H1 (cell line): ENCODE measurements around the gene USP36. TPM values are rescaled to one million over a fixed set of nuclear protein-coding genes. Genes with fewer than 3 reads are reported as not detected.

ENCODE experiments used
- CTCF ChIA-PET: fragments of 300-600 bp; sonication (Branson Sonifier 250); formaldehyde crosslinking; loops from one replicate; lab custom pipeline; 2021; ENCODE audit not compliant: partially characterized antibody; lab: Charles Lee
- POLR2A ChIA-PET: fragments of 300-600 bp; sonication (Branson Sonifier 250); formaldehyde crosslinking; loops from one replicate; lab custom pipeline; 2021; ENCODE audit warnings: inconsistent platforms; ENCODE audit not compliant: partially characterized antibody; lab: Charles Lee
- DNase-seq, 2 experiments: peaks; one replicate each; pipeline versions ENCODE4 v3.0.0 to v3.0.0-alpha.2; 2010 to 2022; ENCODE audit warnings: low spot score in 2 of 2, low read depth in 1 of 2, mixed read lengths in 1 of 2
- FAIRE-seq: peaks from 2 replicates; lab custom pipeline; 2011; peaks lifted over from hg19 to GRCh38; lab: Jason Lieb, UNC
- H2AFZ ChIP-seq: 2 replicates; pipeline ENCODE4 v1.8.1; 2012; ENCODE audit warnings: low read length, inconsistent platforms
- H2AK5ac ChIP-seq: 2 replicates; pipeline ENCODE4 v1.6.1; 2013; ENCODE audit warnings: low read depth, low read length
- H2BK120ac ChIP-seq: replicated peaks from 2 replicates; pipeline ENCODE3; 2013; ENCODE audit warnings: low read depth, low read length, inconsistent platforms
- H2BK12ac ChIP-seq: 2 replicates; pipeline ENCODE4 v1.6.1; 2013; ENCODE audit warnings: low read depth, low read length
- H2BK15ac ChIP-seq: 2 replicates; pipeline ENCODE4 v1.6.1; 2013; ENCODE audit warnings: low read length
- H2BK20ac ChIP-seq: 2 replicates; pipeline ENCODE4 v1.6.1; 2013; ENCODE audit warnings: low read length
- H2BK5ac ChIP-seq: 2 replicates; pipeline ENCODE4 v1.6.1; 2013; ENCODE audit warnings: low read depth, low read length
- H3K14ac ChIP-seq: 2 replicates; pipeline ENCODE4 v1.6.1; 2013; ENCODE audit warnings: inconsistent platforms; ENCODE audit not compliant: insufficient read length
- H3K18ac ChIP-seq: 2 replicates; pipeline ENCODE4 v1.6.1; 2013; ENCODE audit warnings: low read length; ENCODE audit errors: extremely low read depth
- H3K23ac ChIP-seq: 2 replicates; pipeline ENCODE4 v1.6.1; 2013; ENCODE audit warnings: inconsistent platforms; ENCODE audit not compliant: insufficient read length
- H3K23me2 ChIP-seq: 2 replicates; pipeline ENCODE4 v1.6.1; 2013; ENCODE audit warnings: low read depth, low read length
- H3K27ac ChIP-seq: 2 replicates; pipeline ENCODE4 v1.6.1; 2011; ENCODE audit warnings: low read depth, low read length, inconsistent platforms
- H3K27me3 ChIP-seq, 4 experiments: replicated peaks in 1 of 4; 1 replicate in 1 of 4; 2 replicates in 3 of 4; pipeline versions ENCODE4 v1.6.1 to v1.8.1; 2011 to 2013; ENCODE audit warnings: low read length in 3 of 4, mild to moderate bottlenecking in 3 of 4, inconsistent platforms in 2 of 4, mixed read lengths in 2 of 4, moderate library complexity in 1 of 4; ENCODE audit not compliant: control insufficient read depth in 3 of 4, insufficient read depth in 3 of 4; ENCODE audit errors: extremely low read depth in 1 of 4
- H3K36me3 ChIP-seq, 4 experiments: 2 replicates each; pipeline versions ENCODE4 v1.6.1 to v1.8.1; 2011 to 2013; ENCODE audit warnings: mild to moderate bottlenecking in 4 of 4, low read length in 3 of 4, moderate library complexity in 2 of 4, control low read depth in 1 of 4, inconsistent platforms in 1 of 4; ENCODE audit not compliant: insufficient read depth in 4 of 4, control insufficient read depth in 2 of 4
- H3K4ac ChIP-seq: replicated peaks from 2 replicates; pipeline ENCODE3; 2013; ENCODE audit warnings: low read length, low read depth, mixed read lengths, inconsistent platforms; ENCODE audit not compliant: insufficient read length
- H3K4me1 ChIP-seq, 4 experiments: replicated peaks in 1 of 4; 1 replicate in 1 of 4; 2 replicates in 3 of 4; pipeline versions ENCODE4 v1.6.1 to v1.8.1; 2011 to 2013; ENCODE audit warnings: low read length in 3 of 4, inconsistent platforms in 2 of 4, mixed read lengths in 1 of 4; ENCODE audit not compliant: insufficient read depth in 4 of 4, control insufficient read depth in 3 of 4
- H3K4me2 ChIP-seq, 2 experiments: 2 replicates each; pipeline versions ENCODE4 v1.6.1 to v1.8.1; 2011 to 2013; ENCODE audit warnings: low read depth in 2 of 2, low read length in 2 of 2, control low read depth in 1 of 2, inconsistent platforms in 1 of 2, mild to moderate bottlenecking in 1 of 2; ENCODE audit not compliant: insufficient read depth in 1 of 2
- H3K4me3 ChIP-seq, 4 experiments: fragments of 200-600, 300-600 bp in 1 of 4; sonication (generic), shearing (Covaris generic), sonication (Bioruptor Twin) in 1 of 4; 2 replicates each; pipeline versions ENCODE4 v1.5.1 to v1.8.1; 2011 to 2016; ENCODE audit warnings: low read length in 4 of 4, low read depth in 3 of 4, control low read depth in 2 of 4, inconsistent platforms in 2 of 4, mild to moderate bottlenecking in 2 of 4, mixed read lengths in 1 of 4, moderate library complexity in 1 of 4; ENCODE audit not compliant: insufficient read depth in 2 of 4; ENCODE audit errors: extremely low read depth in 1 of 4
- H3K56ac ChIP-seq: replicated peaks from 2 replicates; pipeline ENCODE3; 2013; ENCODE audit warnings: low read depth, mild to moderate bottlenecking, mixed read lengths, low read length, inconsistent platforms; ENCODE audit not compliant: insufficient read length
- H3K79me1 ChIP-seq: 2 replicates; pipeline ENCODE4 v1.6.1; 2013; ENCODE audit warnings: low read depth, low read length, control low read depth
- H3K79me2 ChIP-seq, 2 experiments: 2 replicates each; pipeline versions ENCODE4 v1.6.1 to v1.8.1; 2012 to 2013; ENCODE audit warnings: low read length in 2 of 2, mild to moderate bottlenecking in 2 of 2, inconsistent platforms in 1 of 2; ENCODE audit not compliant: insufficient read depth in 2 of 2, control insufficient read depth in 1 of 2
- H3K9ac ChIP-seq, 4 experiments: replicated peaks in 1 of 4; 1 replicate in 1 of 4; 2 replicates in 3 of 4; pipeline versions ENCODE4 v1.6.1 to v1.8.1; 2011 to 2013; ENCODE audit warnings: low read depth in 3 of 4, low read length in 3 of 4, control low read depth in 2 of 4, mild to moderate bottlenecking in 2 of 4, moderate library complexity in 2 of 4, inconsistent platforms in 1 of 4; ENCODE audit errors: extremely low read depth in 1 of 4
- H3K9me3 ChIP-seq, 2 experiments: 2 replicates each; pipeline versions ENCODE4 v1.6.1 to v1.8.1; 2012 to 2013; ENCODE audit warnings: mild to moderate bottlenecking in 2 of 2, moderate library complexity in 2 of 2, control low read depth in 1 of 2, inconsistent platforms in 1 of 2, low read depth in 1 of 2, low read length in 1 of 2, mixed read lengths in 1 of 2; ENCODE audit not compliant: insufficient read depth in 2 of 2
- H4K20me1 ChIP-seq, 2 experiments: replicated peaks in 1 of 2; 2 replicates each; pipeline versions ENCODE3 to v1.8.1; 2011 to 2013; ENCODE audit warnings: inconsistent platforms in 2 of 2, low read length in 2 of 2, mild to moderate bottlenecking in 1 of 2; ENCODE audit not compliant: insufficient read depth in 2 of 2, control insufficient read depth in 1 of 2
- H4K5ac ChIP-seq: 2 replicates; pipeline ENCODE4 v1.6.1; 2013; ENCODE audit warnings: low read length, low read depth, mixed read lengths, inconsistent platforms; ENCODE audit not compliant: insufficient read length
- H4K8ac ChIP-seq: 2 replicates; pipeline ENCODE4 v1.8.0; 2013; ENCODE audit warnings: mild to moderate bottlenecking, moderate library complexity, low read length, inconsistent platforms; ENCODE audit not compliant: insufficient read depth; ENCODE audit errors: extremely low read depth
- H4K91ac ChIP-seq: replicated peaks from 2 replicates; pipeline ENCODE3; 2013; ENCODE audit warnings: low read length, mixed read lengths, inconsistent platforms; ENCODE audit not compliant: insufficient read length
- BACH1 ChIP-seq: IDR thresholded peaks from 2 replicates; pipeline ENCODE4 v1.6.1; 2012; ENCODE audit warnings: low read length, improper control_type of control experiment
- BCL11A ChIP-seq, 2 experiments: IDR thresholded peaks; one replicate each; pipeline ENCODE4 v1.6.1; 2011; ENCODE audit warnings: low read depth in 2 of 2, low read length in 2 of 2, mild to moderate bottlenecking in 2 of 2
- CREB1 ChIP-seq: IDR thresholded peaks from 2 replicates; pipeline ENCODE4 v1.6.1; 2012; ENCODE audit warnings: inconsistent platforms
- GABPA ChIP-seq: IDR thresholded peaks from 2 replicates; pipeline ENCODE4 v1.6.1; 2011; ENCODE audit warnings: mild to moderate bottlenecking, low read length, moderate library complexity, borderline replicate concordance; ENCODE audit not compliant: insufficient read depth
- HDAC6 ChIP-seq: IDR thresholded peaks from one replicate; pipeline ENCODE4 v1.7.1; 2012; ENCODE audit warnings: low read depth, mild to moderate bottlenecking, inconsistent platforms, low read length, moderate library complexity
- PHF8 ChIP-seq: fragments of 200-600 bp; sonication (generic); conservative IDR thresholded peaks from 2 replicates; pipeline ENCODE4 v1.7.1; 2012; ENCODE audit warnings: low read depth, mild to moderate bottlenecking, inconsistent platforms, low read length, moderate library complexity
- RFX5 ChIP-seq: IDR thresholded peaks from 2 replicates; pipeline ENCODE4 v1.6.1; 2011; ENCODE audit warnings: low read depth, low read length, improper control_type of control experiment, borderline replicate concordance
- SP2 ChIP-seq: IDR thresholded peaks from 2 replicates; pipeline ENCODE4 v1.6.1; 2012; ENCODE audit warnings: mild to moderate bottlenecking, low read length, inconsistent platforms
- TAF7 ChIP-seq: optimal IDR thresholded peaks from 2 replicates; pipeline ENCODE3; 2011; ENCODE audit warnings: low read depth, mild to moderate bottlenecking, inconsistent platforms, low read length, moderate library complexity, borderline replicate concordance
- USF2 ChIP-seq: IDR thresholded peaks from 2 replicates; pipeline ENCODE4 v1.6.1; 2011; ENCODE audit warnings: low read length, improper control_type of control experiment
- WGBS, 2 experiments: shearing (Covaris generic) in 1 of 2; methylation state at CpG; one replicate each; pipeline versions ENCODE4 v1.1.6 to v1.1.7; 2013 to 2015; ENCODE audit warnings: low lambda C conversion rate in 2 of 2, mixed read lengths in 2 of 2, inconsistent platforms in 1 of 2, low coverage in 1 of 2, missing lambda C conversion rate in 1 of 2; ENCODE audit not compliant: insufficient replicate concordance in 2 of 2, insufficient coverage in 1 of 2, insufficient read length in 1 of 2; ENCODE audit errors: extremely low coverage in 1 of 2, missing lambda C conversion rate in 1 of 2; 5-methylcytosine and 5-hydroxymethylcytosine counted together
- polyA plus RNA-seq, 7 experiments: library from polyadenylated mRNA; depleted of rRNA in 3 of 7; stranded (reverse) in 5 of 7; unstranded in 2 of 7; fragments of >200 nt in 5 of 7; fragments of 200-250 nt in 2 of 7; gene quantifications; 1 replicate in 5 of 7; 2 replicates in 1 of 7; 4 replicates in 1 of 7; pipeline versions ENCODE4 v1.2.1 to v1.2.3, GENCODE V29; 2011 to 2013; ENCODE audit warnings: missing spikeins in 2 of 7, mixed read lengths in 2 of 7
- total RNA-seq: library from RNA; stranded (reverse); fragmentation: NEBNext Ultra II Directional; extraction: Animal tissue kit (Norgen Biotek cat#: 25700); gene quantifications from 2 replicates; pipeline ENCODE4 v1.2.1, GENCODE V29; 2021

The USP36 gene
- total and polyA plus RNA-seq, 2 of the 8 experiments (the other 6 are each of a cell fraction or from before 2014, with no cell fraction given): 40.7 to 67.7 TPM

- no peak overlapping the region for H3K4me2 ChIP-seq
- DNase-seq (no peak), FAIRE-seq (no peak)
- H3K9ac ChIP-seq: no peak overlapping the region
- no peaks in the 10 kb centered on the region; the same call in 1 of the 2 replicates for H3K79me1 ChIP-seq
- no peak overlapping the region for H4K91ac ChIP-seq
- H3K9me3 ChIP-seq: no peaks in the 10 kb centered on the region
- H2BK20ac ChIP-seq: no peak overlapping the region
- H3K18ac ChIP-seq: no peak overlapping the region
- H3K27ac ChIP-seq: no peak overlapping the region
- H3K4ac ChIP-seq: no peak overlapping the region
- H2BK12ac ChIP-seq: no peak overlapping the region
- no peaks in the 10 kb centered on the region for H3K36me3 ChIP-seq
- no peak overlapping the region for H2AK5ac ChIP-seq
- no peak overlapping the region for H2AFZ ChIP-seq
- no peak overlapping the region for H3K14ac ChIP-seq
- no peak overlapping the region for H4K5ac ChIP-seq
- no peak overlapping the region for H2BK5ac ChIP-seq
- peaks cover under 1 to 2% of the 10 kb centered on the region in 2 experiments for H4K20me1 ChIP-seq
- 85% methylated on average over 12 of the region's 13 CpGs; no CpG with 5 or more reads in 1 of the 2 experiments for WGBS, 2 experiments
- peaks cover 0 to under 1% (median under 1%) of the 10 kb centered on the region in 4 experiments; a peak in 4 of 7 replicates for H3K4me1 ChIP-seq
- H3K56ac ChIP-seq: no peak overlapping the region
- CTCF ChIA-PET: interaction anchor here (0.5 to 0.6 kb wide), 2 partner anchors 202 to 218 kb away, joined by 3 to 4 read pairs; no protein-coding TSS in a partner anchor
- no peak overlapping the region for H2BK15ac ChIP-seq
- H3K23ac ChIP-seq: no peak overlapping the region
- H4K8ac ChIP-seq: no peak overlapping the region
- no peaks in the 10 kb centered on the region for H3K27me3 ChIP-seq
- no peaks in the 10 kb centered on the region for H3K23me2 ChIP-seq
- POLR2A ChIA-PET: no interaction called here
- H2BK120ac ChIP-seq: no peak overlapping the region
- H3K79me2 ChIP-seq: peaks cover 0 to 7% of the 10 kb centered on the region in 2 experiments; a peak in 1 of 4 replicates
- no peak overlapping the region for H3K4me3 ChIP-seq
- TF ChIP-seq CREB1 (no peak), BCL11A (IDR thresholded peaks at IDR 0.05; ENCODE audit: low read depth in 2 of 2, low read length in 2 of 2) (no peak), RFX5 (no peak), TAF7 (no peak), BACH1 (no peak), USF2 (no peak), PHF8 (no peak), SP2 (no peak), GABPA (no peak), HDAC6 (no peak)
Measured at GRCh38 chr17:78753316-78754250, 87.0 kb downstream of the USP36 start.
